Ascending aorta (tissue), 2 donors: Measurements from ENCODE around the gene PAM16. TPM values are rescaled to one million over a fixed set of nuclear protein-coding genes. Genes with fewer than 3 reads are reported as not detected.

Source experiments
- DNase-seq, 2 donors: peaks; one replicate each; pipeline ENCODE4 v3.0.0-alpha.2; 2019; ENCODE audit warnings: low spot score in 2 of 2
- H3K27ac ChIP-seq, 2 donors: fragments of 200-600 bp; sonication (generic); one replicate each; pipeline ENCODE4 v1.5.1; 2016 to 2017; ENCODE audit warnings: mild to moderate bottlenecking in 1 of 2
- H3K27me3 ChIP-seq: fragments of 200-600 bp; sonication (generic); one replicate; pipeline ENCODE4 v1.5.1; 2017
- H3K36me3 ChIP-seq, 2 donors: fragments of 200-600 bp; sonication (generic); one replicate each; pipeline ENCODE4 v1.5.1; 2016
- H3K4me1 ChIP-seq, 2 donors: fragments of 200-600 bp; sonication (generic); one replicate each; pipeline ENCODE4 v1.5.1; 2016 to 2017; ENCODE audit warnings: mild to moderate bottlenecking in 1 of 2
- H3K4me3 ChIP-seq, 2 donors: fragments of 200-600 bp; sonication (generic); one replicate each; pipeline ENCODE4 v1.5.1; 2016 to 2017; ENCODE audit warnings: mild to moderate bottlenecking in 1 of 2
- H3K9me3 ChIP-seq, 2 donors: fragments of 200-600 bp; sonication (generic); one replicate each; pipeline ENCODE4 v1.5.1; 2016
- intact Hi-C: fragments of 100-400 bp; cut with DNase I; formaldehyde crosslinking; loops from one replicate; pipeline ENCODE4 v1.15.1; 2023
- total RNA-seq: library from RNA; depleted of rRNA; stranded (reverse); fragments of >200 nt; gene quantifications from one replicate; pipeline ENCODE4 v1.1.0, GENCODE V29; 2016
- TF ChIP-seq, protein P1 (sequence below), 3 experiments: fragments of 200-600 bp in 2 of 3; fragments of 450-650 bp in 1 of 3; sonication (generic) in 2 of 3; IDR thresholded peaks; one replicate each; pipeline ENCODE4 v1.5.1; 2016 to 2019; ENCODE audit warnings: antibody characterized with exemption in 3 of 3, mild to moderate bottlenecking in 1 of 3, moderate library complexity in 1 of 3

The PAM16 gene
- total RNA-seq, 1 donor from 2014 or later = 26.6 TPM

DNA sequence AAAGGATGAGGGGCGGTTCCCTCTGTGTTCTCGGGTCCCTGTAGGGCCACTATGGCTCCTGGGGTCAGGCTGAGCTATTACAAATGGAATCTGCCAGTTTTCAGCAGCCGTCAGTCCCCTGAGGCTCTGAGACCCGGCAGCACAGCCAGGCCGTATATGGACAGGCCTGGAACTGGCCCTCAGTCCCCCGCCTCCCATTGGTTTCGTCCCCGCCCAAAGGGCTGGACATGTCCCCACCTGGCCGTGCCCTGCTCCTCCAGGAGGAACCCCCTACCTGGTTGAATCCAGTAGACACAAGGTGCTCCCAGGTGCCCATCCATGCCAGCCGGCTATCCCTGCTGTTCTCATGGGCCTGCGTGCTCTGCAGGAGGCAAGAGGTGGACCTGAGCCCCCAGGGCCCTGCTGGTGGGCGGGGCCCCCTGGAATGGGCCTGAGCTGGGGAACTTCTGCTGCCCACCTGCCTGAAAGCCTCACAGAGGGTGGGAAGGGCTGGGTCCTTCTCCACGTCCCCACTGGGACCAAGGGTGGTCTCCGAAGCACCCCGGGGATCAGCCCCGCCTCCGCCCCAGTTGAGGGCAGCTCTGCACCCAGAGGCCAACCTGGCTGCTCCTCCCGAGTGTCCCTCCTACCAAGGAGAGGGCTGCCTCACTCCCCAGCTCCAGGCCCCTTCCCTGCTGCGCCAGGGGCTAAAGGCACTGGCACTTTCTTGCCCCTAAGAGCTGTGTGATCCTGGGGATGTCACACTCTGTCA, 37.3 kb upstream of the PAM16 start:
- Histone ChIP-seq H3K9me3 (no peaks in the 10 kb centered on the region), H3K27me3 (no peaks in the 10 kb centered on the region), H3K4me3 (peak overlapping the region in 1 of 2 donors; percentile 30), H3K36me3 (peaks cover 6 to 11% of the 10 kb centered on the region in 2 donors), H3K4me1 (peaks cover 47 to 75% of the 10 kb centered on the region in 2 donors), H3K27ac (peak overlapping the region; percentile 94 to 99)
- intact Hi-C loops = loop anchor here (1.0 to 5.0 kb wide), 3 partner anchors 17 to 36 kb away; partner anchors contain the start of genes CORO7, PAM16 and VASN
- TF ChIP-seq, protein P1, sequence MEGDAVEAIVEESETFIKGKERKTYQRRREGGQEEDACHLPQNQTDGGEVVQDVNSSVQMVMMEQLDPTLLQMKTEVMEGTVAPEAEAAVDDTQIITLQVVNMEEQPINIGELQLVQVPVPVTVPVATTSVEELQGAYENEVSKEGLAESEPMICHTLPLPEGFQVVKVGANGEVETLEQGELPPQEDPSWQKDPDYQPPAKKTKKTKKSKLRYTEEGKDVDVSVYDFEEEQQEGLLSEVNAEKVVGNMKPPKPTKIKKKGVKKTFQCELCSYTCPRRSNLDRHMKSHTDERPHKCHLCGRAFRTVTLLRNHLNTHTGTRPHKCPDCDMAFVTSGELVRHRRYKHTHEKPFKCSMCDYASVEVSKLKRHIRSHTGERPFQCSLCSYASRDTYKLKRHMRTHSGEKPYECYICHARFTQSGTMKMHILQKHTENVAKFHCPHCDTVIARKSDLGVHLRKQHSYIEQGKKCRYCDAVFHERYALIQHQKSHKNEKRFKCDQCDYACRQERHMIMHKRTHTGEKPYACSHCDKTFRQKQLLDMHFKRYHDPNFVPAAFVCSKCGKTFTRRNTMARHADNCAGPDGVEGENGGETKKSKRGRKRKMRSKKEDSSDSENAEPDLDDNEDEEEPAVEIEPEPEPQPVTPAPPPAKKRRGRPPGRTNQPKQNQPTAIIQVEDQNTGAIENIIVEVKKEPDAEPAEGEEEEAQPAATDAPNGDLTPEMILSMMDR (IDR thresholded peaks at IDR 0.05) = no peak
- peak; percentile 80 to 94 for DNase-seq

DNA sequence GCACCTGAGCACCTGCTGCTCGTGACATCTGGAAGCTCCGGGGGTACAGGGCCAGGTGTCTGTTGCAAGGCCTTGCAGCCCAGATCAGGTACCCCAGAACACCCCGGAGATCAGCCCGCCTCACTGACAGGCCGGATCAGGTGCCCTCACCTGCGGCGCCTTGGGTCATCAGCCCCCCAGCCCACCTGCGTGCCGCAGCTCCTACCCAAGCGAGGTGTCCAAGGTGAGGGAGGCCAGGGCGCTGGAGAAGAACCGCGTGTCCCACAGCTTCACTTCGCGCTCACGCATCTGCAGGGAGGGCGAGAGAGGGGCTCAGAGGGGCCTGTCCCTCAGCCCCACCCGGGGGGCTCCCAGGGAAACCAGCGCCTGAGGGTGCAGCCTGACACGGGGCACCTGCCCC, 36.7 kb upstream of the PAM16 start:
- Histone ChIP-seq H3K4me1 (peaks cover 50 to 77% of the 10 kb centered on the region in 2 donors), H3K36me3 (peaks cover 13 to 17% of the 10 kb centered on the region in 2 donors)

DNA sequence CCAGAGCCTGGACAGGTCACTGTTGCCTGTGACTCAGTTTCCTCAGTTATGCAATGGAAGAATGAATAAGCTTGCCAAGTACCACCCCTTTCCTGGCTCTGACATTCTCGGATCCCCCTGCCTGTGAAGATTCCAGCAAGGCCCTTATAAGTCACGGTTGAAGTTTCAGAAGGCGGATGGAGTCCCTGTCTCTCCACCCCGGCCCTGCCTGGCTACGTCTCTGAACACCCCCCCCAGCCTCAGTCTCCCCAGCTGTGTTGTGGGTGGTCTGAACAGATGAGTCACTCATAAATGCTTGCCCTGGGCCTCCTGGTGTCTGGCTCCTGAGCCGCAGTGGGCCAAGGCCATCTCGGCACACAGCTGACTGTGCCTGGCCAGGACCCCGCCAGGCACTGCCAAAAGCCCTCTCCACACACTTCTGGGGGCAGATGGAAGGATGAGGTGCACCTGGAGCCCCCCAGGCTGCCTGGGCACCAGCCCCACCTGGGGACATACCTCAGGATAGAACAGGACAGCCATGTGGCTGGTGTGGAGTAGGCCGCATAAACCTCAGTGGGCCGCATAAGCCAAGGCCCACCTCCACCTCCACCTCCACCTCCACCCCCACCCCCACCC, 35.9 kb upstream of the PAM16 start:
- Histone ChIP-seq H3K4me1 (peaks cover 51 to 77% of the 10 kb centered on the region in 2 donors), H3K27ac (peak overlapping the region; percentile 94 to 99), H3K27me3 (no peaks in the 10 kb centered on the region), H3K9me3 (no peaks in the 10 kb centered on the region), H3K4me3 (no peak overlapping the region), H3K36me3 (peaks cover 20 to 24% of the 10 kb centered on the region in 2 donors)
- intact Hi-C loops = loop anchor here (1.0 to 5.0 kb wide), 2 partner anchors 11 to 35 kb away; partner anchors contain the start of gene PAM16
- DNase-seq = peak in 1 of 2 donors; percentile 66
- TF ChIP-seq, protein P1 (IDR thresholded peaks at IDR 0.05) = no peak

More for the DNA sequence above, 36.7 kb upstream of the PAM16 start:
- TF ChIP-seq, protein P1 (IDR thresholded peaks at IDR 0.05) = no peak
- intact Hi-C loops = loop anchor here (1.0 to 5.0 kb wide), 3 partner anchors 16 to 35 kb away; partner anchors contain the start of genes CORO7, PAM16 and VASN
- Histone ChIP-seq H3K27me3 (no peaks in the 10 kb centered on the region), H3K9me3 (no peaks in the 10 kb centered on the region), H3K4me3 (peak overlapping the region in 1 of 2 donors; percentile 30), H3K27ac (peak overlapping the region; percentile 94 to 99)
- peak in 1 of 2 donors; percentile 65 for DNase-seq

DNA sequence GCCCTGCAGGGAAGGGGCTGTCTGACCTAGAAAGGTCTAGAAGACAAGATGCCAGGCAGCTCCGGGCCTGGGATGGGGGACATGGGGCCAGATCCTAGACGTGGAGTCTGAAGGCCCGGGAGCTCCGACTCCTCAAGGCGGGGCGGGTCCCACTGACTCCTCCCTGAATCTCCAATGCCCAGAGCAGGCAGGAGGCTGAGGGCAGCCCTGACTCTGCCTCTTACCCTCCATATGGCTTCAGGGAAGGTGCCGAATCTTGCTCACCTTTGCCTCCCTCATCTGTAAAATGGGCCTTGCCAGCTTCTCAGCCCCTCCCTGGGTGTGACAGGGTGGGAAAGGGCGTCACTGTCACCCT, 35.3 kb upstream of the PAM16 start:
- DNase-seq = peak in 1 of 2 donors; percentile 82
- no peaks in the 10 kb centered on the region for H3K9me3 ChIP-seq
- no peak overlapping the region for H3K4me3 ChIP-seq
- TF ChIP-seq, protein P1 (IDR thresholded peaks at IDR 0.05) = no peak
- H3K36me3 ChIP-seq = peaks cover 27 to 31% of the 10 kb centered on the region in 2 donors
- no peaks in the 10 kb centered on the region for H3K27me3 ChIP-seq
- peak overlapping the region; percentile 94 to 99 for H3K27ac ChIP-seq
- peaks cover 52 to 77% of the 10 kb centered on the region in 2 donors for H3K4me1 ChIP-seq
- intact Hi-C loops = loop anchor here (1.0 to 5.0 kb wide), 2 partner anchors 10 to 34 kb away; partner anchors contain the start of gene PAM16

DNA sequence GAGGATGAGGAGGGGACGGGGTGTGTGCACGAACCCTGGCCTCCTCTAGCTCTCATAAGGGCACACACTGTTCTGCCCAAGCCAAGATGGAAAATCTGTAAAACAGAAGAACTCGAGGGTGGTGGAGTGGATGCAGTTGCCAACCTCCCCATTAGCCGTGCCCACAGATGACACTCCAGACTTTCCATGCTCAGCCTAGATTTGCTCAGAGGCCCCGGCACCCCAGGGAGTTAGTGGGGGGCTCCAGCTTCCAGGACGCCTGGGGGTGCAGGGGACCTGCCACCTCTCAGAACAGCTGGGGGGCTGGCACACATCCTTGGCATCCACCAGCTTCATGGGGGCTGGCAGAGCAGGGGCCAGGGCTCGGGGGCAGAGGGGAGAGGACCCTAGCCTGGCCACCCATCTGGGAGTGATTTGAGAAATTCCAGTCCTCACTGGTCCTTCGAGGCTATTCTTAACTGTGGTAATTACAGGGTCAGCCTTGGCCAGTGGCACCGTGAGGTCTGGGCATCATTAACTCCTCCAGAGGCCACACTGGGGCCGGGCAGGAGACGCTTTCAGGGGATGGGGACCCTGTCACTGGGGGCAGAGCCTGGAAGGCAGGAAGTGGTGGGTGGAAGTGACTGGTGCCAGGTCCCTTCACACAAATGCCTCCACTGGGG, 34.8 kb upstream of the PAM16 start:
- Histone ChIP-seq H3K9me3 (no peaks in the 10 kb centered on the region), H3K27me3 (no peaks in the 10 kb centered on the region), H3K4me3 (no peak overlapping the region), H3K36me3 (peaks cover 32 to 36% of the 10 kb centered on the region in 2 donors), H3K4me1 (peaks cover 57 to 82% of the 10 kb centered on the region in 2 donors), H3K27ac (peak overlapping the region; percentile 94 to 99)
- TF ChIP-seq, protein P1 (IDR thresholded peaks at IDR 0.05) = no peak
- intact Hi-C loops = loop anchor here (1.0 to 5.0 kb wide), 2 partner anchors 10 to 34 kb away; partner anchors contain the start of gene PAM16
- peak in 1 of 2 donors; percentile 74 for DNase-seq
